ENCODE measurements around the gene POPDC2. TPM values are rescaled to one million over a fixed set of nuclear protein-coding genes. Genes with fewer than 3 reads are reported as not detected.

Gene POPDC2
- total RNA-seq, 2 donors from 2014 or later = 8.7 to 26.5 TPM

GRCh38 chr3:119700920-119701734 lies 40.7 kb upstream of the POPDC2 start:
- DNase-seq (ENCODE audit: low spot score) = no peak
- no peak for TF ChIP-seq POLR2AphosphoS5 (IDR thresholded peaks at IDR 0.05)
- no peak for TF ChIP-seq CTCF (IDR thresholded peaks at IDR 0.05)
- no peak for TF ChIP-seq POLR2A (IDR thresholded peaks at IDR 0.05)
- no peaks in the 10 kb centered on the region for H3K9me3 ChIP-seq
- no peaks in the 10 kb centered on the region for H3K36me3 ChIP-seq
- no peaks in the 10 kb centered on the region for H3K4me1 ChIP-seq (replicated peaks)
- H3K27me3 ChIP-seq (replicated peaks; ENCODE audit: insufficient read depth) = no peaks in the 10 kb centered on the region
- H3K4me3 ChIP-seq = no peak overlapping the region
- intact Hi-C loops (cut with DNase I) = no loop called here
- H3K27ac ChIP-seq = no peak overlapping the region
- WGBS = 91% methylated on average over 22 of the region's 22 CpGs

GRCh38 chr3:119700269-119700919 lies 40.0 kb upstream of the POPDC2 start:
- 91% methylated on average over 4 of the region's 4 CpGs for WGBS
- no peaks in the 10 kb centered on the region for H3K9me3 ChIP-seq
- H3K27me3 ChIP-seq (replicated peaks; ENCODE audit: insufficient read depth) = no peaks in the 10 kb centered on the region
- H3K36me3 ChIP-seq = no peaks in the 10 kb centered on the region
- TF ChIP-seq POLR2AphosphoS5 (IDR thresholded peaks at IDR 0.05) (no peak), CTCF (IDR thresholded peaks at IDR 0.05) (no peak), POLR2A (IDR thresholded peaks at IDR 0.05) (no peak)
- H3K27ac ChIP-seq = no peak overlapping the region
- intact Hi-C loops (cut with DNase I) = no loop called here
- DNase-seq (ENCODE audit: low spot score) = no peak
- no peak overlapping the region for H3K4me3 ChIP-seq
- no peaks in the 10 kb centered on the region for H3K4me1 ChIP-seq (replicated peaks)

- DNase-seq (ENCODE audit: low spot score) = no peak
- no peaks in the 10 kb centered on the region for H3K4me1 ChIP-seq (replicated peaks)
- no peak overlapping the region for H3K27ac ChIP-seq
- no peaks in the 10 kb centered on the region for H3K9me3 ChIP-seq
- no peaks in the 10 kb centered on the region for H3K36me3 ChIP-seq
- TF ChIP-seq CTCF (IDR thresholded peaks at IDR 0.05) (no peak), POLR2A (IDR thresholded peaks at IDR 0.05) (no peak), POLR2AphosphoS5 (IDR thresholded peaks at IDR 0.05) (no peak)
- intact Hi-C loops (cut with DNase I) = no loop called here
- H3K4me3 ChIP-seq = no peak overlapping the region
- 83% methylated on average over 5 of the region's 5 CpGs for WGBS
- no peaks in the 10 kb centered on the region for H3K27me3 ChIP-seq (replicated peaks; ENCODE audit: insufficient read depth)
Measured at GRCh38 chr3:119697394-119697793, 37.0 kb upstream of the POPDC2 start.

- Histone ChIP-seq H3K4me3 (no peak overlapping the region), H3K27ac (no peak overlapping the region), H3K27me3 (replicated peaks; ENCODE audit: insufficient read depth) (no peaks in the 10 kb centered on the region), H3K36me3 (no peaks in the 10 kb centered on the region), H3K9me3 (no peaks in the 10 kb centered on the region), H3K4me1 (replicated peaks) (no peaks in the 10 kb centered on the region)
- 88% methylated on average over 2 of the region's 2 CpGs for WGBS
- TF ChIP-seq POLR2AphosphoS5 (IDR thresholded peaks at IDR 0.05) (no peak), POLR2A (IDR thresholded peaks at IDR 0.05) (no peak), CTCF (IDR thresholded peaks at IDR 0.05) (no peak)
- no peak for DNase-seq (ENCODE audit: low spot score)
- intact Hi-C loops (cut with DNase I) = no loop called here
Measured at GRCh38 chr3:119695480-119695879, 35.1 kb upstream of the POPDC2 start.
